Lung (tissue), 12 donors: ENCODE results near the gene FUNDC2. TPM values are rescaled to one million over a fixed set of nuclear protein-coding genes. Genes with fewer than 3 reads are reported as not detected.

Experiments used
- ATAC-seq: fragments of 200-7000 bp; cut with Tn5 transposase; one replicate; pipeline ENCODE4 v1.9.1; 2020; ENCODE audit warnings: moderate number of reproducible peaks; ENCODE audit not compliant: insufficient read depth, low FRiP score
- DNase-seq, 3 donors: peaks; one replicate each; pipeline ENCODE4 v3.0.0-alpha.2; 2013 to 2017
- H3K27ac ChIP-seq, 2 donors: one replicate each; pipeline ENCODE4 v1.5.1; 2013; ENCODE audit warnings: mild to moderate bottlenecking in 2 of 2, moderate library complexity in 2 of 2, control low read depth in 1 of 2, inconsistent platforms in 1 of 2, low read depth in 1 of 2, low read length in 1 of 2
- H3K27me3 ChIP-seq, 3 donors: one replicate each; pipeline ENCODE4 v1.5.1; 2013; ENCODE audit warnings: low read length in 2 of 3; ENCODE audit not compliant: control insufficient read depth in 3 of 3, insufficient read depth in 3 of 3
- H3K36me3 ChIP-seq, 4 donors: one replicate each; pipeline ENCODE4 v1.5.1; 2013; ENCODE audit warnings: low read length in 4 of 4, mild to moderate bottlenecking in 1 of 4, moderate library complexity in 1 of 4; ENCODE audit not compliant: control insufficient read depth in 4 of 4, insufficient read depth in 4 of 4
- H3K4me1 ChIP-seq, 5 donors: one replicate each; pipeline ENCODE4 v1.5.1; 2013; ENCODE audit warnings: low read length in 5 of 5, mild to moderate bottlenecking in 2 of 5, moderate library complexity in 1 of 5; ENCODE audit not compliant: control insufficient read depth in 5 of 5, insufficient read depth in 5 of 5
- H3K4me3 ChIP-seq: one replicate; pipeline ENCODE4 v1.5.1; 2013; ENCODE audit warnings: mild to moderate bottlenecking, control low read depth, moderate library complexity
- H3K9ac ChIP-seq, 2 donors: one replicate each; pipeline ENCODE4 v1.5.1; 2013; ENCODE audit warnings: low read length in 2 of 2, control low read depth in 1 of 2; ENCODE audit not compliant: insufficient read depth in 1 of 2
- H3K9me3 ChIP-seq, 4 donors: one replicate each; pipeline ENCODE4 v1.5.1; 2013; ENCODE audit warnings: low read length in 3 of 4, mild to moderate bottlenecking in 1 of 4, moderate library complexity in 1 of 4; ENCODE audit not compliant: control insufficient read depth in 4 of 4, insufficient read depth in 3 of 4
- WGBS, 2 donors: extraction: QIAGEN DNeasy Blood & Tissue Kit; methylation state at CpG; one replicate each; pipeline ENCODE4 v1.1.7; 2013; 5-methylcytosine and 5-hydroxymethylcytosine counted together
- polyA plus RNA-seq, 2 donors: library from polyadenylated mRNA; stranded (reverse); fragments of 200-250 nt; gene quantifications; one replicate each; pipeline ENCODE4 v1.2.1, GENCODE V29; 2013
- total RNA-seq, 2 donors: library from RNA; depleted of rRNA in 1 of 2; stranded (reverse); fragments of >200 nt in 1 of 2; gene quantifications; one replicate each; pipeline ENCODE4 v1.2.1, GENCODE V29; 2014 to 2021
- TF ChIP-seq, protein P1 (sequence below): IDR thresholded peaks from 2 replicates; pipeline ENCODE4 v1.5.1; 2012; ENCODE audit warnings: mild to moderate bottlenecking; ENCODE audit errors: control extremely low read depth, extremely low read depth
- donor health status: control.
- donor health status: control.
- donor health status: Bipolar disorder and iron deficiency.
- donor health status: healthy.
- donor health status: DM: yes; HTN: yes; CAD: no.

Gene FUNDC2
- total and polyA plus RNA-seq, 4 donors = 43.5 to 106 (median 86.1) TPM

DNA sequence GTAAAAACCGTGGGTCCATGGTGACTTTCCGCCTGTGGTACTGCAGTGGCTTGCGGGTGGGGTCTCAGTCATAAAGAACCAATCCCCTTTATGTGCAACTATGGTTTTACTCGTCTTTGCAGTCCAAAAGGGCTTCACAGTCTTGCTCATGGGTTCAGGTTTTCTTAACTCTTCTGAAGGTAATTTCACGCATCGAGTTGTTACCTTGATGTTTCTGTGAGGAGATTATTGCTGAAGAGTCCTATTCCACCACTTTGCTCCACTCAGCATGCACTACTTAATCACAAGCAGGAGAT is 45.6 kb upstream of the FUNDC2 start:
- TF ChIP-seq, protein P1, sequence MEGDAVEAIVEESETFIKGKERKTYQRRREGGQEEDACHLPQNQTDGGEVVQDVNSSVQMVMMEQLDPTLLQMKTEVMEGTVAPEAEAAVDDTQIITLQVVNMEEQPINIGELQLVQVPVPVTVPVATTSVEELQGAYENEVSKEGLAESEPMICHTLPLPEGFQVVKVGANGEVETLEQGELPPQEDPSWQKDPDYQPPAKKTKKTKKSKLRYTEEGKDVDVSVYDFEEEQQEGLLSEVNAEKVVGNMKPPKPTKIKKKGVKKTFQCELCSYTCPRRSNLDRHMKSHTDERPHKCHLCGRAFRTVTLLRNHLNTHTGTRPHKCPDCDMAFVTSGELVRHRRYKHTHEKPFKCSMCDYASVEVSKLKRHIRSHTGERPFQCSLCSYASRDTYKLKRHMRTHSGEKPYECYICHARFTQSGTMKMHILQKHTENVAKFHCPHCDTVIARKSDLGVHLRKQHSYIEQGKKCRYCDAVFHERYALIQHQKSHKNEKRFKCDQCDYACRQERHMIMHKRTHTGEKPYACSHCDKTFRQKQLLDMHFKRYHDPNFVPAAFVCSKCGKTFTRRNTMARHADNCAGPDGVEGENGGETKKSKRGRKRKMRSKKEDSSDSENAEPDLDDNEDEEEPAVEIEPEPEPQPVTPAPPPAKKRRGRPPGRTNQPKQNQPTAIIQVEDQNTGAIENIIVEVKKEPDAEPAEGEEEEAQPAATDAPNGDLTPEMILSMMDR = no peak
- Histone ChIP-seq H3K4me3 (no peak overlapping the region), H3K36me3 (no peaks in the 10 kb centered on the region), H3K27ac (no peak overlapping the region), H3K9ac (no peak overlapping the region), H3K9me3 (peaks cover 0 to 5% (median 1%) of the 10 kb centered on the region in 4 donors), H3K4me1 (no peaks in the 10 kb centered on the region), H3K27me3 (no peaks in the 10 kb centered on the region)
- ATAC-seq = no peak
- no peak for DNase-seq
- 25 to 30% methylated on average over 6 of the region's 6 CpGs for WGBS, 2 donors

DNA sequence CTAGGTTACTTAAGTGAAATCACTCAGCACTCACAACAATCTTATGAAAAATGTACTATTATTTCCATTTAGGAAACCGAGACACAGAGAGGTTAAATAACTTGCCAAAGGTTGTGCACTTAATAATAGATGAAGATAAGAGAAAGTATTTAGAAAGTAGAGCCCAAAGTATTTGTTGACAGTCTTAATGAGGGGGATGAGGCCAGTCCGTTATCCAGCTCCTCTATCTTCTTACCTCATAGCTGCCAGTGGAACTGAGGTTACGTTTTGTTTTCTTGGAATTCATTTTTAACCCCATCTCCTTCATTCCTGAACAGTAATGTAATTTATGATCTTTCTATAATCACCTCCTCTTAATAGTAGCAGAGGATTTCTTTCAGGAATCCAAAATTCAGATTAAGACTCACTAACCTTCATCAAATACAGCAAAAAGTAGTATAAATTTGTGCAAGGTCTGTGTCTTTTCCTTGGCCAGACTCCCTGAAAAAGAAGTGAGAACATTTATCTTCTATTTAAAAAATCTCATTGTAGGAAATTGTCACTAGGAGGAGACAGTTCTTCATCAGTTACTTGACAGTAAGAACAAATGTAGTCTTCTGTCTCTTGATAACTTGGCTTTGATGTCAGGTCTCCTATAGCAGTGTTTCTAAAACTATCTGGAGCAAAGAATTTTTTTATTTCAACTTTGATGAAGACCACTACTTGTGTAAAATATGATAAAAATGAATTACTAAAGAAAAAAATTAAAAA is 39.6 kb upstream of the FUNDC2 start:
- TF ChIP-seq, protein P1 = no peak
- WGBS, 2 donors = 42 to 73% methylated on average over 3 of the region's 3 CpGs
- H3K27me3 ChIP-seq = no peaks in the 10 kb centered on the region
- H3K27ac ChIP-seq = no peak overlapping the region
- no peaks in the 10 kb centered on the region for H3K36me3 ChIP-seq
- DNase-seq = no peak
- H3K9me3 ChIP-seq = no peaks in the 10 kb centered on the region
- ATAC-seq = no peak
- H3K4me1 ChIP-seq = no peaks in the 10 kb centered on the region
- H3K9ac ChIP-seq = no peak overlapping the region
- no peak overlapping the region for H3K4me3 ChIP-seq

DNA sequence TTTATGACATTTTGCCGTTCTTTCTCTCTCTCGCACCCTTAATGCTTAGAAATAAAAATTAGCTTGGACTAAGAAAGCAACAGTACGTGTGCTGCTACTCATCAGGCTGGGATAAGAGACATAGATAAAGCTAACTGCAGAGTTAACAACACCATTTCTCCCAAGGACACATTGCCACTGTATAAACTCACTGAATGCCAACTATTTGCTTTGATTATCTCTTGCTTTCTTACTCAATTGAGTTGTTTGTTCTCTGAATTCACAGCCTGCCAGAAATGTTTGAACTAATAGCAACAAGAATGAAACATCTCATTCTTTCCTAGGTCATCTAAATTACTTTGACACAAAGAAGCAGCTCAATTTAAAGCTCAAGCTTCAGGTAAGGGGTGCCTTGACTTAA is 38.7 kb upstream of the FUNDC2 start:
- no peak for ATAC-seq
- peak in 2 of 3 donors; percentile 3 to 20 for DNase-seq
- no peaks in the 10 kb centered on the region for H3K27me3 ChIP-seq
- 67 to 87% methylated on average over 3 of the region's 3 CpGs for WGBS, 2 donors
- H3K9ac ChIP-seq = no peak overlapping the region
- no peaks in the 10 kb centered on the region for H3K4me1 ChIP-seq
- TF ChIP-seq, protein P1 = no peak
- no peak overlapping the region for H3K27ac ChIP-seq
- H3K9me3 ChIP-seq = no peaks in the 10 kb centered on the region
- no peaks in the 10 kb centered on the region for H3K36me3 ChIP-seq
- no peak overlapping the region for H3K4me3 ChIP-seq

DNA sequence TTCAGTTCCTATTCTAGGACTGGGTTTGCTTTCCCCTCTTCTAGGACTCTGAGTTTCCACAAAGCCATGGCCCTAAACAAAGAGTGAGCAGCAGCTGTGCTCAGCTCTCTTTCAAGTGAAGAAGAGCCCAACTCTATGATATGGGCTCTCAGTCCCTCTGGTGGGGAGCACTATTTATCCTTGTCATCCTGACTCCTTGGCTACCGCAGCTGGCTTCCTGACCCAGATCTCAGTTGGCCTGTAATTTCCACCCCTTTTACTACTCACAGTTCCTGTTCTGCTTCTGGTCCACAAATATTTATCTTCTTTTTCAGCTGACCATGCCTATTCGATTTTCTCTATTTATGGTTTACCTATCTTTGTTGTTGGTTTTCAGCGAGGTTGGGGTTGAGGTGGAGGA is 37.9 kb upstream of the FUNDC2 start:
- Histone ChIP-seq H3K9ac (no peak overlapping the region), H3K36me3 (no peaks in the 10 kb centered on the region), H3K27ac (no peak overlapping the region), H3K9me3 (no peaks in the 10 kb centered on the region), H3K27me3 (no peaks in the 10 kb centered on the region), H3K4me1 (no peaks in the 10 kb centered on the region), H3K4me3 (no peak overlapping the region)
- WGBS, 2 donors = 62 to 81% methylated on average over 3 of the region's 3 CpGs
- DNase-seq (no peak), ATAC-seq (no peak)
- TF ChIP-seq, protein P1 = no peak
